Measurements from ENCODE around the gene CLIP1. TPM values are rescaled to one million over a fixed set of nuclear protein-coding genes. Genes with fewer than 3 reads are reported as not detected.

CLIP1 gene
- total RNA-seq, 1 donor from 2014 or later, result 55.8 TPM

- Mint-ChIP-seq H3K27ac (ENCODE audit: unreplicated experiment) (no peak overlapping the region), H3K36me3 (ENCODE audit: low read depth) (no peaks in the 10 kb centered on the region), H3K27me3 (ENCODE audit: low read depth) (no peaks in the 10 kb centered on the region), H3K9me3 (no peaks in the 10 kb centered on the region), H3K4me3 (no peak overlapping the region), H3K4me1 (no peaks in the 10 kb centered on the region)
- DNase-seq (ENCODE audit: low read depth, low spot score), result no peak
- no peak for TF ChIP-seq CTCF (conservative IDR thresholded peaks at IDR 0.05)
These were observed 89.1 kb downstream of the CLIP1 start for GRCh38 chr12:122333142-122334087.

GRCh38 chr12:122327494-122328385, 94.7 kb downstream of the CLIP1 start:
- H3K4me1 Mint-ChIP-seq, result no peaks in the 10 kb centered on the region

GRCh38 chr12:122327014-122327413, 95.5 kb downstream of the CLIP1 start:
- Mint-ChIP-seq H3K36me3 (ENCODE audit: low read depth) (peaks cover 12% of the 10 kb centered on the region), H3K9me3 (no peaks in the 10 kb centered on the region), H3K27ac (ENCODE audit: unreplicated experiment) (no peak overlapping the region), H3K4me3 (no peak overlapping the region), H3K4me1 (no peaks in the 10 kb centered on the region), H3K27me3 (ENCODE audit: low read depth) (no peaks in the 10 kb centered on the region)
- no peak for TF ChIP-seq CTCF (conservative IDR thresholded peaks at IDR 0.05)
- DNase-seq (ENCODE audit: low read depth, low spot score), result no peak

More at GRCh38 chr12:122327494-122328385, 94.7 kb downstream of the CLIP1 start:
- no peak for TF ChIP-seq CTCF (conservative IDR thresholded peaks at IDR 0.05)
- Mint-ChIP-seq H3K36me3 (ENCODE audit: low read depth) (peaks cover 7% of the 10 kb centered on the region), H3K27ac (ENCODE audit: unreplicated experiment) (no peak overlapping the region), H3K4me3 (no peak overlapping the region), H3K27me3 (ENCODE audit: low read depth) (no peaks in the 10 kb centered on the region), H3K9me3 (no peaks in the 10 kb centered on the region)
- DNase-seq (ENCODE audit: low read depth, low spot score), result no peak

GRCh38 chr12:122326586-122326985, 95.9 kb downstream of the CLIP1 start:
- TF ChIP-seq CTCF (conservative IDR thresholded peaks at IDR 0.05), result no peak
- Mint-ChIP-seq H3K36me3 (ENCODE audit: low read depth) (peaks cover 12% of the 10 kb centered on the region), H3K4me1 (no peaks in the 10 kb centered on the region), H3K27ac (ENCODE audit: unreplicated experiment) (no peak overlapping the region), H3K27me3 (ENCODE audit: low read depth) (no peaks in the 10 kb centered on the region), H3K4me3 (no peak overlapping the region), H3K9me3 (no peaks in the 10 kb centered on the region)
- no peak for DNase-seq (ENCODE audit: low read depth, low spot score)

- Mint-ChIP-seq H3K27me3 (ENCODE audit: low read depth) (no peaks in the 10 kb centered on the region), H3K4me1 (no peaks in the 10 kb centered on the region), H3K4me3 (no peak overlapping the region), H3K27ac (ENCODE audit: unreplicated experiment) (no peak overlapping the region), H3K36me3 (ENCODE audit: low read depth) (peaks cover 12% of the 10 kb centered on the region), H3K9me3 (no peaks in the 10 kb centered on the region)
- TF ChIP-seq CTCF (conservative IDR thresholded peaks at IDR 0.05), result no peak
- no peak for DNase-seq (ENCODE audit: low read depth, low spot score)
These were observed 99.0 kb downstream of the CLIP1 start for GRCh38 chr12:122323311-122324019.

Data from neural crest cell (in vitro differentiated cells).